GM21528 (cell line): ENCODE results near the gene SCRN2.

Experiments
- ATAC-seq: cut with Tn5 transposase; IDR thresholded peaks from one replicate; pipeline ENCODE4 v1.9.1; 2021; ENCODE audit warnings: mild to moderate bottlenecking, moderate library complexity; ENCODE audit not compliant: unreplicated experiment, low FRiP score

Gene SCRN2

DNA sequence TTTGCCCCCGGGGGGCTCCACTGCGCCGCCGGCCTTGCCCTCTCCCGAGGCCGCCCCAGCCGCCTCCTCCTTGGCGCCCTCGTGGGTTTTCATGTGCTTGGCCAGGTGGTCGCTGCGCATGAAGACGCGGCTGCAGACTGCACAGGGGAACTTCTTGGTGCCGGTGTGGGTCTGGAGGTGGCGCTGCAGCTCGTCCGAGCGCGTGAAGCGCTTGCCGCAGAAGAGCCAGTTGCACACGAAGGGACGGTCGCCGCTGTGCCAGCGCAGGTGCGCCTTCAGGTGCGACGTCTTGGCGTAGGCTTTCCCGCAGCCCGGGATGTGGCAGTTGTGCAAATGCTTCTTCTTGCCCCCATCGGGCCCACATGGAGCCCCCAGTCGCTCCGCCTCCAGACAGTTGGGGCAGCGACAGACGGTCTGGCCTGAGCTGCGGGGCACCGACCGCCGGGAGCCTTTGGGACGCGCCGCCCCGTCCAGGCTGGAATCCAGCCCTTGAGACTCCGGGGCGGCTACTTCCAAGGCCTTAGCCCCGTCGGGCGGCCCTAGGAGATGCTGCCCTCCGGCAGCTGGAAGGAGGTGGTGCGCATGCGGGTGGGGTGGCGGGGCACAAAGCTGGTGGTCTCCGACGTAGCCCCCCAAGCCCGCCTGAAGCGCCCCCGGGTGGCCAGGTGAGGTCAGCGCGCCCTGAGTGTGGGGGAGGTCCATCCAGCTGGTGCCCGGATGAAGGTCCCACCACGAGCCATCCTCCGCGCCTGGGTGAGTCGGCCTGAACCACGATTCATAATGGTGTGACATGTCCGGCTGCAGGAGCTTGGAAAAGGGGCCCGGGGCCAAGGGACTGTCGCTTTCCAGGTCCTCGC is 6.5 kb upstream of the SCRN2 start:
- ATAC-seq: no peak

GRCh38 chr17:47846716-47847340 is 5.8 kb upstream of the SCRN2 start:
- ATAC-seq: no peak

DNA sequence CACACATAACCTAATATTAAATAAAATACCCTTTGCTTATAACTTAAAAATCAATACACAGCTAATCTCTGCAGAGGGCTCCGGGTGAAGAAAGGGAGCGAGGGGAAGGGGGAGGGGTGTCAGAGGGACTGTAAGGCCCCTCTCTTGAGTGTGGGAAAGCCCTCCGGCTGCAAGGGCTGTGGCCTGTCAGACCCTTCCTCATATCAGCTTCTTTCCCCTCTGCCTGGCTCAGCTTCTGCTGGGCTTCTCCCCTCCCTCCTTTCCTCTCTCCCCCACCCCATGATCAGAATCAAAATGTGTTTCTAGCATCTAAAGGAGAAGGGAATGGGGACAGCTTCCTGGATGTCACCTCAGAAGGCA is 4.6 kb upstream of the SCRN2 start:
- no peak for ATAC-seq

DNA sequence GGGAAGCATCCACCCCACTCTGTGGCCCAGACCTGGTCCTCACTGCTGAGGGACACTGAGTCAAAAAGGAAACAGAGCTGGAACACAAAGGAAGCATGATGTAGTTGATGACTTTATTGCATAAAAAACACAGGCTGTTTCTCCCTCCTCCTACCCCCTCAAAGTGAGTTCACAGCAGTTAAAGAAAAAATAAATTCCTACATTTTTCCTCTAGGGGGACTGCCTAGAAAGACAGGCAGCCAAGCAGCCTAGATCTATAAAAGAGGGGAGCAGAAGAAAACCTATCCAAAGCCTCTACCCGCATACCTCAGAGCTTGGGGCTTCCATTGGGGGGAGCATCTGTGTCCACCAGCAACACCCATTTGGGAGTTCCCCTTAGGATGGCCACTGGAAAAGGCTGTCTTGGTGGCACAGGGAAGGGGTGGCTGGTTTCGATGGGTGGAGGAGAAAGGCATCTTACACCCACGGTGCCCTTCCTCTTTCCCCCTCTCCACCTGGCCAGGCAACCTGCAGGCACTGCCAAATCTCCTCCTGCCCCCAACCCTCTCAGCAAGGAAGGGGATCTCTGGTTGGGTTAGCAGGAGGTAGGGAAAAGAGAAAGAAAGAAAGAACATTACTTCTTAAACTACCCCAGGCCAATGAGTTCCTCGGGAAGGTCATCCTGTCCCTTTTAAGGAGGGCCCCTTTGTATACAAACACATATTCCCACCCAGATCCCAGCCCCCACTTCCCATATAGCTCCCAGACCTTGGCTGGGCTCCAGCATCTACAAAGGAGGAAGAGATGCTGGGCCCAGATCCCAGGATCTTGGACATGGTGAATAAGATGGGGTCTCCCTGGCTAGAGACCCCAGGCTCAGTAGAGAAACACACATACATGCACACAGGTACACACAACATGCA is 4.0 kb upstream of the SCRN2 start:
- no peak for ATAC-seq

GRCh38 chr17:47844227-47844626 is 3.2 kb upstream of the SCRN2 start:
- no peak for ATAC-seq

DNA sequence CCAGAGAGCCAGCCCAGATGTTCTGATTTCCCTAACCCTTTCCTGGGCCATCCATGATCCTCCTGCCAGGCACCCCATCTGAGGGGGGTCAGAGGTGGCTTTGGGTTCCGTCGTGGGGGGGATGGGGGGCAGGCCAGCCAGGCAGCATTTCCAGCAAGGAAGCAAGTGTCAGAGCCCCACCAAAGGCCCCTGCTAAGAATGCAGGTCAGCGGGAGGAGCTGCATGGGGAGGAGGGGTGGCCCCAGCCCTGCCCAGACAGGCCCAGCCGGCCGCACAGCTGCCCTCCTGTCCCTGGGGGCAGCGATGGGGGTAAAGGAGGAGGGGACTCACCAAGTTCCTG is 2.3 kb upstream of the SCRN2 start:
- ATAC-seq: no peak

DNA sequence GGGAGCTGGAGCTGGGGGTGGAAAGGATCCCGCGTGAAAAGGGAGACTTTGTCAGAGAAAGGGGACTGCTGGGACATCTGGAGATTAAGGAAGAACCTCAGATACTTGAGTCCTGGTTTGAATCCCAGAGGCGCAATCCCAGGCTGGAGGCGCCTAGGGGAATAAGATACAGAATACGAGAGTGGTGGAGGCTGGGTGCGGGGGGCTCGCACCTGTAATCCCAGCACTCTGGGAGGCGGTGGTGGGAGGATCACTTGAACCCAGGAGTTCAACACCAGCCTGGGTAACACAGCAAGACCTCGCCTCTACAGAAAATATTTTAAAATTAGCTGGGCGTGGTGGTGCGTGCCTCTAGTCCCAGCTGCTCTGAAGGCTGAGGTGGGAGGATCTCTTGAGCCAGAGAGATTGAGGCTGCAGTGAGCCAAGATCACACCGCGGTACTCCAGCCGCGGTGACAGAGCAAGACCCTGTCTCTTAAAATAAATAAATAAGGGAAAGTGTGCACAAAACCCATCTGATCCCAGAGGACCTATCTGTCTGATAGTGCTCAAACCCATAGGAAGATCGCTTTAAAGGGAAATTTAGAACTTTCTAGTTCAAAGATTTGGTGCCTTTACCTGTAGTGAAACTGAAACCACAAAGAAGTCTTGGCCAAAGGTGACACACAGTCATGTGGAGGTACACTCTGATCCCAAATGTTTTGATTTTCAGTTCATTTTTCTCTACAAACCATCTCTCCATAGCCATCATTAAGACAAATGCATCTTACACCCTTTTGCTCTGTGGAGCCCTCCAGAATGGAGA is 617 bp upstream of the SCRN2 start:
- no peak for ATAC-seq

DNA sequence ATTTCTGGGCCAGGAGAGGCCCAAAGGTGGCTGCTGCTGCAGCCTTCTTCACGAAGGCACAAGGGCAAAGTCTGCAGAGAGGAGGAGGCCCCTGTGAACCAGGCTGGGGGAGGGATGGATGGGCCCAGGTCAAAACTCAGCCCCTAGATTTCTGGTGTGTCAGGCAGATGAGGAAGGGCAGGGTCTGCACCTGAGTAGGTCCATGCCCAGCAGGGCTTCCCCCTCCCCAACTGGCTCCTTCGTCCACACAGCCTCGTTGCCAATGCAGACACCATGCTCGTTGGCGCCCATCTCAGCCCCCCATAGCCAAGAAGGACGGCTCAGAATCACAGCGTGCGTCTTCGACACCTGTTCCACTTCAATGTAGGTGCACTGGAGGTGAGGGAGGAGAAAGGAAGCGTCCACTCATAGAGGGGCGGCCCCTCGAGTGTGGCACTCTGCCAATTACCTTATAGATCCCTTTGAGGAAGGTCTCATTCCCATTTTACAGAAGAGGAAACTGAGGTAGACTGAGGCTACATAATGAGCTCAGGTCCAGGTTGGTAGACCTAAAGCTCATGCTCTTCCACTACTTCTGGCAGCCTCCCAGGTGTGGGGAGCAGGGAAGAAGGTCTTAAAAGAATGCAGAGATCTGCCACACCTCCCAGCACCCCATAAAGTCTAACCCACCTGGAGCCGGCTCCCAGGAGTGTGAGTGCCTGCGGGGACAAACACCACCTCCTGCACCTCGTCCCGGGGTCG is 902 bp downstream of the SCRN2 start:
- ATAC-seq: no peak

DNA sequence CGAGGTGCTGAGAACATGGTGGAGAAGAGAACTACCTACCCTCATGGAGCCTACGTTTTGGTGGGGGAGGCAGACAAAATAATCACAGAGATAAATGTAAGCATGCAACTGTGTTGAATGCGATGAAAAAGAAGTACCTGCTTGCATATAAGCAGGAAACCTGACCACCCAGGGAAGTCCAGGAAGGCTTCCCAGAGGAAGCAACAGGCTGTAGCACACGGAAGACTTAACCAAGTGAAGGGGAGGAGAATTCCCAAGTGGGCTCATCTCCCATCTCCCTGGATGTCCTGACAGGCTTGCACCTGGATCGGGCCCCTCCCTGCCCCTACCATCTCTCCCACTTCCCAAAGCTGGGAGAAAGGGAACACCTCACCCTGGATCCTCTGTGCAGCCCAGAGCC is 2.0 kb downstream of the SCRN2 start:
- ATAC-seq: no peak

- ATAC-seq: no peak
Observed at GRCh38 chr17:47838636-47839035, 2.4 kb downstream of the SCRN2 start.

GRCh38 chr17:47837401-47838039 is 3.6 kb downstream of the SCRN2 start:
- no peak for ATAC-seq

DNA sequence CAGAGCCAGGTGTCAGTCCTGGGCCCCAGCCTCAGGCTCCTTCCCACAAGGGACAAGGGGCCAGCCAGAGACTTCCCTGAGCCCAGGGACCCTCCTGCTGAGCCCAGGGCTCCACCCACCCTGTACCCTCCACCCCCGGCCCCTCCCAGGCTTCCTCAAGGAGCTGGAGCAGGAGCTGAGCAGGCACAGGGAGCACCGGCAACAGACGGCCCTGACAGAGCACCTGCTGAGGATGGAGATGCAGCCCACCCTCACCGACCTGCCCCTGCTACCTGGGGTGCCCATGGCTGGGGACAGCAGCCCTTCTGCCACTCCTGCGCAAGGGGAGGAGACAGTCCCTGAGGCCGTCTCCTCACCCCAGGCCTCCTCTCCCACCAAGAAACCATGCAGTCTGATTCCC is 4.5 kb downstream of the SCRN2 start:
- ATAC-seq: no peak

DNA sequence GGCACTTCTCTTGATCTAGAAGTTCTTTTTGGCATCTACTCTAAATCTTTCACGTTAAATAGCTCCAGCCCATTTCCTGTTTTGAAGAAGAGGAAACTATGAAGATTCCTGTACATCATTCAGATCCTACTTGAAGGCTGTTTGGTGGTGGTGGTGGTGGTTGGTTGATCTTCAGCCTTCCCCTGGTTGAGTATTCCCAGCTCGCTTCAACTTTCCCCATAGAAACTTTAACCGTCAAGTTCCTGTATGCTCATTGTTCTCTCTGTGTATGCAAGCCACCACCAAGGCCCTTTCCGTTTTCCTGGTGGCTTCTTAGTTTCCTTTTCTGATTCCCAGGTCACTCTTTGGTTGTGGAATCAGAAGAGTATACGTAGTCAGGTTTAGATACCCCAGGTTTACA is 6.3 kb downstream of the SCRN2 start:
- ATAC-seq: no peak

- ATAC-seq: no peak
Observed at GRCh38 chr17:47831934-47832327, 9.1 kb downstream of the SCRN2 start.

DNA sequence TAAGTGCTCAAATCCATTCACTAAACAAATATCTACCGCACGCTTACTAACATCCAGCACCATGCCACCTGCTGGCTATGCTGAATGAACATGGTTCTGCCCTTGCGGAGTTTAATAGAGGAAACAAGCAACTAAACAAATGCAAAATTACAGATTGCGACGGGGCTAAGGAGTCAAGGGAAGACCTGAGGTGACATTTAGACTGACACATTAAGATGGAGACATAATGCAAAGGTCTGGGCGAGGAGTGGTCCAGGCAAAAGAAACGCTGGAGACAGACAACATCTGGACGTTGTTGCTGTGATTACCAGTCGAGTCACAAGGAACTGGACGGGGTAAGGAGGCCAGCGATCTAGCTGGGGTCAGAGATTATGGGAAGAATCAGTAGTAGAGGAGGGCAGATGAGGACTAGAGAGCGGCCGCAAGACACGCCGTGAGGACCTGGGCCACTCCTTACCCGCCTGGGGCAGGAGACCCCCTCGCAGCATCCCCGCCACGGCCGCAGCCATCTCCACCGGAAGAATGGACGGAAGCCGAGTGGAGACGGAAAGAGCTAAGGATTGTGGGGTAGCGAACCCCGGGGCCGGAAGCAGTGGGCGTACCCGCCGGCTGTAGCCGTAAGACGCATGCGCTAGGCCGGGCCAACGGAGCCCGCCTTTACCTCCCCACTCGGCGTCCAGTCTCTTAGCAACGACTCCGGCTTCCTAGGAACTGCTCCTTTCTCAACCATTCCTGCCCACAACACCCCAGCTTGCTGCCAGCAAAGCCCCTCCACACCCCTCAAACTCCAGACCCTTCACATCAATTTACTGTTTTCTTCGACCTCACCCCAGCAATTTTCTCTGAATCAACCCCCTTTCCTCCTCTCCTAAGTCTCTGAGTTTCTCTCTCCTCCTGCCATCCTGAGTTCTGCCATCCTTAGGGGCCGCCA is 9.8 kb downstream of the SCRN2 start, which contains the start of the genes LRRC46 and MRPL10:
LRRC46 (plus strand) TSS at position 668 of the 931 bp plus-strand sequence. CDS start 320 bp downstream, outside the sequence.
MRPL10 (minus strand) TSS at position 539 of the 931 bp plus-strand sequence; CDS start at position 509, 30 bp downstream.
- peak; percentile 59 for ATAC-seq

- no peak for ATAC-seq
Observed at GRCh38 chr17:47830396-47831002, 10.6 kb downstream of the SCRN2 start.

DNA sequence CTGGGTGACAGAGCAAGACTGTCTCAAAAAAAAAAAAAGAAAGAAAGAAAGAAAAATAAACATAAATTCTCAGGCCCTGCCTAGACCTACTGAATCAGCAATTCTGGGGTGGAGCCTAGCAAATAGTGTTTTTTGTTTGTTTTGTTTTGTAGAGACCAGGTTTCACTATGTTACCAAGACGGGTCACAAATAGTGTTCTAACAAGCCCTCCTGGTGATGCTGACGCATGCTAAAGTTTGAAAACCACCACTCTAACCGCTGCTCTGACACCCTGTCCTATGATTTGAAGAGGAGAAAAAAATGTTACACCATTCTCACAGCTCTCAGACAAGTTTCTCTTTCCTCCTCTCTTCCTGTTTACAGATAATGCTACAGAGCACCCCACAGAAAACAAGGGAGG is 11.2 kb downstream of the SCRN2 start:
- ATAC-seq: no peak

DNA sequence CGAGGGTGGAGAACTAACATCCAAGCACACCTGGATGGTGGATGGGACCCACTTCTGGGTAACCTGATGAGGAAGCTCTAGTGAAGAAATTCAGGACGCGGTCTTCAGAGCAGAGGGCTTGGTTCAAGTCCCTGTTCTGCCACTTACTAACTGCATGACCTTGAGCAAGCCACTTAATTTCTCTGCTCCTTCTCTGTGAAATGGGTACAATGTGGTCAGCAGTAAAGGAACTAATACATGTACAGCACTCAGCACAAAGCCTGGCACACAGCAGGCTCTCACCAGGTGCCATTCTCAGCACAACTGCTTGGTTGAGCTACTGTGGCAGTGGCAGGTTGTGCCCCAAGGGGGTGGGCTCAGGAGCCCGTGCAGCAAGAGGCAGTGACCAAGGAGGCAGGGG is 17.6 kb downstream of the SCRN2 start:
- no peak for ATAC-seq
